Measurements from ENCODE around the gene CTCF. TPM values are rescaled to one million over a fixed set of nuclear protein-coding genes. Genes with fewer than 3 reads are reported as not detected.

CTCF gene
- polyA plus RNA-seq, 6 donors from 2014 or later, result 40.2 to 93.3 (median 67.8) TPM

GRCh38 chr16:67655363-67655762 is 93.0 kb downstream of the CTCF start:
- Mint-ChIP-seq H3K9me3 (no peaks in the 10 kb centered on the region), H3K4me1 (peaks cover 20 to 36% (median 26%) of the 10 kb centered on the region in 3 donors), H3K27me3 (no peaks in the 10 kb centered on the region), H3K27ac (peak overlapping the region in 4 of 6 donors; percentile 75 to 89 (median 81)), H3K4me3 (peak overlapping the region in 1 of 8 donors; percentile 26), H3K36me3 (peaks cover 3 to 17% of the 10 kb centered on the region in 2 donors)
- ATAC-seq (ENCODE audit: low read depth in 2 of 2), result no peak
- DNase-seq, result no peak

- DNase-seq (no peak), ATAC-seq (ENCODE audit: low read depth in 2 of 2) (no peak)
- Mint-ChIP-seq H3K4me1 (peaks cover 22 to 35% (median 25%) of the 10 kb centered on the region in 3 donors), H3K27ac (peak overlapping the region in 1 of 6 donors; percentile 75), H3K27me3 (no peaks in the 10 kb centered on the region), H3K36me3 (peaks cover 0 to 8% of the 10 kb centered on the region in 2 donors), H3K4me3 (no peak overlapping the region), H3K9me3 (no peaks in the 10 kb centered on the region)
These were observed 94.2 kb downstream of the CTCF start for GRCh38 chr16:67656344-67657016.

GRCh38 chr16:67657017-67657608 is 94.8 kb downstream of the CTCF start:
- DNase-seq, result no peak
- Mint-ChIP-seq H3K9me3 (no peaks in the 10 kb centered on the region), H3K27ac (no peak overlapping the region), H3K27me3 (no peaks in the 10 kb centered on the region), H3K4me1 (peaks cover 23 to 33% (median 29%) of the 10 kb centered on the region in 3 donors), H3K36me3 (peaks cover 0 to 8% of the 10 kb centered on the region in 2 donors), H3K4me3 (peak overlapping the region in 4 of 8 donors; percentile 21 to 44 (median 34))
- no peak for ATAC-seq (ENCODE audit: low read depth in 2 of 2)

- no peak overlapping the region for H3K27ac Mint-ChIP-seq
- no peak for ATAC-seq (ENCODE audit: low read depth in 2 of 2)
- peaks cover 22 to 34% (median 30%) of the 10 kb centered on the region in 3 donors for H3K4me1 Mint-ChIP-seq
- peaks cover 0 to 8% of the 10 kb centered on the region in 2 donors for H3K36me3 Mint-ChIP-seq
- peak overlapping the region in 7 of 8 donors; percentile 5 to 100 (median 92) for H3K4me3 Mint-ChIP-seq
- no peaks in the 10 kb centered on the region for H3K27me3 Mint-ChIP-seq
- no peaks in the 10 kb centered on the region for H3K9me3 Mint-ChIP-seq
- no peak for DNase-seq
These were observed 95.6 kb downstream of the CTCF start for GRCh38 chr16:67657751-67658518.

GRCh38 chr16:67658849-67659674 is 96.7 kb downstream of the CTCF start:
- H3K27ac Mint-ChIP-seq, result peak overlapping the region in 4 of 6 donors; percentile 54 to 98 (median 85)
- DNase-seq, result no peak
- ATAC-seq (ENCODE audit: low read depth in 2 of 2), result no peak

GRCh38 chr16:67659675-67660563 is 97.6 kb downstream of the CTCF start, which contains the start of gene ACD:
TSS of gene ACD (minus strand) at chr16:67660260. CDS start at chr16:67660220, 40 bp downstream.
- Mint-ChIP-seq H3K4me3 (peak within 1 kb of the TSS; percentile 92 to 100 (median 94)), H3K27me3 (no peaks in the 10 kb centered on the region), H3K4me1 (peaks cover 32 to 49% (median 36%) of the 10 kb centered on the region in 3 donors), H3K9me3 (no peaks in the 10 kb centered on the region), H3K36me3 (peaks cover 0 to 8% of the 10 kb centered on the region in 2 donors), H3K27ac (peak within 1 kb of the TSS; percentile 94 to 99 (median 98))
- DNase-seq (peak; percentile 94), ATAC-seq (ENCODE audit: low read depth in 2 of 2) (peak; percentile 46 to 56)

More at GRCh38 chr16:67658849-67659674, 96.7 kb downstream of the CTCF start:
- no peaks in the 10 kb centered on the region for H3K27me3 Mint-ChIP-seq
- H3K4me1 Mint-ChIP-seq, result peaks cover 24 to 41% (median 30%) of the 10 kb centered on the region in 3 donors
- H3K4me3 Mint-ChIP-seq, result peak overlapping the region; percentile 92 to 100 (median 94)
- no peaks in the 10 kb centered on the region for H3K9me3 Mint-ChIP-seq
- H3K36me3 Mint-ChIP-seq, result peaks cover 0 to 8% of the 10 kb centered on the region in 2 donors

GRCh38 chr16:67660564-67661028 is 98.3 kb downstream of the CTCF start, which contains the start of gene PARD6A:
TSS of gene PARD6A (plus strand) at chr16:67660960. CDS start at chr16:67661039, 79 bp downstream.
- ATAC-seq (ENCODE audit: low read depth in 2 of 2) (peak; percentile 86), DNase-seq (peak; percentile 97)
- Mint-ChIP-seq H3K4me3 (peak within 1 kb of the TSS; percentile 92 to 100 (median 94)), H3K27ac (peak within 1 kb of the TSS; percentile 94 to 99 (median 98)), H3K9me3 (no peaks in the 10 kb centered on the region), H3K4me1 (peaks cover 32 to 51% (median 38%) of the 10 kb centered on the region in 3 donors), H3K36me3 (peaks cover 0 to 3% of the 10 kb centered on the region in 2 donors), H3K27me3 (no peaks in the 10 kb centered on the region)

- DNase-seq (no peak), ATAC-seq (ENCODE audit: low read depth in 2 of 2) (no peak)
- Mint-ChIP-seq H3K27me3 (no peaks in the 10 kb centered on the region), H3K36me3 (no peaks in the 10 kb centered on the region), H3K4me1 (peaks cover 31 to 51% (median 42%) of the 10 kb centered on the region in 3 donors), H3K4me3 (peak overlapping the region; percentile 85 to 100 (median 92)), H3K9me3 (no peaks in the 10 kb centered on the region), H3K27ac (peak overlapping the region; percentile 93 to 98 (median 96))
These were observed 98.9 kb downstream of the CTCF start for GRCh38 chr16:67661101-67661761.

- peak overlapping the region in 7 of 8 donors; percentile 85 to 100 (median 93) for H3K4me3 Mint-ChIP-seq
- peaks cover 36 to 60% (median 46%) of the 10 kb centered on the region in 3 donors for H3K4me1 Mint-ChIP-seq
- H3K27me3 Mint-ChIP-seq, result no peaks in the 10 kb centered on the region
- H3K27ac Mint-ChIP-seq, result peak overlapping the region in 5 of 6 donors; percentile 38 to 98 (median 93)
- H3K36me3 Mint-ChIP-seq, result no peaks in the 10 kb centered on the region
- H3K9me3 Mint-ChIP-seq, result no peaks in the 10 kb centered on the region
- DNase-seq (no peak), ATAC-seq (ENCODE audit: low read depth in 2 of 2) (no peak)
These were observed 99.7 kb downstream of the CTCF start for GRCh38 chr16:67661886-67662652.

- no peak for ATAC-seq (ENCODE audit: low read depth in 2 of 2)
- Mint-ChIP-seq H3K9me3 (no peaks in the 10 kb centered on the region), H3K27ac (no peak overlapping the region), H3K4me1 (peaks cover 38 to 65% (median 52%) of the 10 kb centered on the region in 3 donors), H3K4me3 (peak overlapping the region in 2 of 8 donors; percentile 41 to 100), H3K36me3 (no peaks in the 10 kb centered on the region), H3K27me3 (no peaks in the 10 kb centered on the region)
- DNase-seq, result no peak
These were observed 100.3 kb downstream of the CTCF start for GRCh38 chr16:67662653-67663010.
